Measurements from ENCODE around the gene DCUN1D2.

GRCh38 chr13:113452466-113452865, 38.0 kb downstream of the DCUN1D2 start:
- TF ChIP-seq, protein P1, sequence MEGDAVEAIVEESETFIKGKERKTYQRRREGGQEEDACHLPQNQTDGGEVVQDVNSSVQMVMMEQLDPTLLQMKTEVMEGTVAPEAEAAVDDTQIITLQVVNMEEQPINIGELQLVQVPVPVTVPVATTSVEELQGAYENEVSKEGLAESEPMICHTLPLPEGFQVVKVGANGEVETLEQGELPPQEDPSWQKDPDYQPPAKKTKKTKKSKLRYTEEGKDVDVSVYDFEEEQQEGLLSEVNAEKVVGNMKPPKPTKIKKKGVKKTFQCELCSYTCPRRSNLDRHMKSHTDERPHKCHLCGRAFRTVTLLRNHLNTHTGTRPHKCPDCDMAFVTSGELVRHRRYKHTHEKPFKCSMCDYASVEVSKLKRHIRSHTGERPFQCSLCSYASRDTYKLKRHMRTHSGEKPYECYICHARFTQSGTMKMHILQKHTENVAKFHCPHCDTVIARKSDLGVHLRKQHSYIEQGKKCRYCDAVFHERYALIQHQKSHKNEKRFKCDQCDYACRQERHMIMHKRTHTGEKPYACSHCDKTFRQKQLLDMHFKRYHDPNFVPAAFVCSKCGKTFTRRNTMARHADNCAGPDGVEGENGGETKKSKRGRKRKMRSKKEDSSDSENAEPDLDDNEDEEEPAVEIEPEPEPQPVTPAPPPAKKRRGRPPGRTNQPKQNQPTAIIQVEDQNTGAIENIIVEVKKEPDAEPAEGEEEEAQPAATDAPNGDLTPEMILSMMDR (IDR thresholded peaks at IDR 0.05; ENCODE audit: low read depth, low read length, poor library complexity, severe bottlenecking): no peak
- no peak for TF ChIP-seq EZH2phosphoT487 (IDR thresholded peaks at IDR 0.05; ENCODE audit: borderline replicate concordance, low read length)
